HK-2 (cell line): ENCODE results near the gene MSI2.

Experiments used
- DNase-seq: peaks from one replicate; pipeline ENCODE4 v3.0.0-alpha.2; 2018; ENCODE audit not compliant: unreplicated experiment

The MSI2 gene

DNA sequence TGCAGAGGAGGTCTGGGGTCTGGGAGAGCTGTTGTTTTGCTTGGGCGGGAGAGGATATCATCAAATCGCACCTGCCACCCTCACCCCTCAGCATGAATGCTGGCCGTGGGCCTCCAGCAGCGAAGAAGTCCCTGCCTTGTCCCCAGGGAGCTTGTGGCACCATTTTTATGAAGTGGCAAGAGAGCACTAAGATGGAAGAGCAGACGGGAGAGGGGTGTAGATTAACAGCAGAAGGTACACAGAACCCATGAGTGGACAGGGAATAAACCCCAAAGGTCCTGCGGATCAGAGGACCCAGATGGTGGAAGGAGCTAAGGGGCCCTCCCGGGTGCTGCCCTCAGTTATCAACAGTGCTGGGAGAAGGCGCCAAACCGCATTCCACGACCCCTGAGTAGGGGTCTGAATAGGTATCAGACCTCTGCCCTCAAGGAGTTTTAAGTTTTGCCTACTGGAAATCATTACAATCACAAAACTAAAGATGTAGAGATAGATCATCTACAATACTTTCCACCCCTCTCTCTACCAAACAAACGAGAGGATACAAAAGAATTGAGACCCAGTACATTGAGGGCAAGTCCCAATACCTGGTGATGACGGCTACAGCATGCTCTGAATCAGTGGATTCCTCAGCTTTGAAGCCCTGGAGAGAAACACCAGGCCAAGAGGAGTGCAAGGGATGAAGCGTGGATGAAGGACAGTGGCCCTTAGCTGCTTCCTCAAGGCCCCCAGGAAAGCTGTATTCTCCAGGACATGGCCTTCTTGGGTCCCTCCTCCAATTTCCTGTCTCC lies 428.6 kb downstream of the MSI2 start:
- no peak for DNase-seq

DNA sequence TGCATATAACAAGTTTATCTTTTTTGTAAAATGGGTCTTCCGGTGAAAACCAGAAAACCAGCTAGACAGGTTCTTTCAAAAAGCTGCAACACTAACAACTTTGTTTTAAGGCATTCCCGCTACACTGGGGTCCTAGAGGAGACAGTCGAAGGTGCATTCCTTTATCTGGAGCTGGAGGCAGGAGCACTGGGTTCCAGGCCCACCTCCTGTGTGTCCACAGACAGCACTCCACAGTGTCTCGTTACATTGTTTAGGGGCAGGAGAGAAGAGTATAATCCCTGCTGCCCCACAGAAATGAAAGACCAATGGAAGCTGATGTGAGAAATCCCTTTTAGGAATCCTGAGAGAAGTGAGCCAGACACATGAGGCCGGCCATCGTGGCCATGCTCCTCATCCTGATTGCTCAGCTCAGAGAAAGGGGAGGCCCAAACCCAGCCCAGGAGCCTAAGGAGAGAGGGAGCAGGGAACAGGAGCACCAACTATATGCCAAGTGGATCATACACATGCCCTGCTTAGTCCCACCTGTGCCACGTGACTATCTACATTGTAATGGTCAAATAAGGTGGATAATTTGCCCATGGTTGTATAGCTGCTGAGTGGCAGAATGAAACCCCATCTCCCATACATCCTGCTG lies 429.3 kb downstream of the MSI2 start:
- DNase-seq, result no peak

DNA sequence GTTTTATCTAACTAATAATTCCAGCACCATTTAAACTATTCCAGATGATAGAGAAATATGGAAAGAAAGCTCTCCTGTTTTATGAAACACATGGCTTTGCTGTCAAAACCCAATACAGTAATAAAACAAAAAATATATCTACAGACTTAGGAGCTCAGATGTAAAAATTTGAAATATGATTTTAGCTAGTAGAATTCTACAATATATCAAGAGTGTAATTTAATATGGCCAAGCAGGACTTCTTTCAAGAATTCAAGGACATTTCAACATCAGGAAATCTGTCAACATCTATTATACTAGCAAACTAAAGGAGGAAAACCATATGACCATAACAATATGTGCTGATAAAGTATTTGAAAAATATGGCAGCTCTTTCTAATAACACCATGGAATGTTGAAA lies 431.3 kb downstream of the MSI2 start:
- DNase-seq, result no peak

DNA sequence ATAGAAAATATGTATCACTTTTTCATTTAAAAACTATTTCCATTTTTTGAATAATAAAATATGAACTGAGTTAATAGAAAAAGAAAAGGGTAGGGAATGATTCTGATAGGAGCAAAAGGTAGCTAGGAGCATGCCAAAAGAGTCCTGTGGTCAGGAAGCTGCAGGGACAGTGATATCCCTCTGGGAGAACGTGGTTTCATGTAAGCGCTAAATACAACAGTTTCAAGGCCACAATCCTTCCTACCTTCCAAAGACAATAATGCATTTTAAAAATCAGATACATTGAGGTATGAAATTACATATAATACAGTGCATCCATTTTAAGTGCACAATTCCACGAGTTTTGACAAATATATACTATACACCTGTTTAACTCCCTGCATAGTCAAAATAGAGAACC lies 432.9 kb downstream of the MSI2 start:
- DNase-seq, result no peak

DNA sequence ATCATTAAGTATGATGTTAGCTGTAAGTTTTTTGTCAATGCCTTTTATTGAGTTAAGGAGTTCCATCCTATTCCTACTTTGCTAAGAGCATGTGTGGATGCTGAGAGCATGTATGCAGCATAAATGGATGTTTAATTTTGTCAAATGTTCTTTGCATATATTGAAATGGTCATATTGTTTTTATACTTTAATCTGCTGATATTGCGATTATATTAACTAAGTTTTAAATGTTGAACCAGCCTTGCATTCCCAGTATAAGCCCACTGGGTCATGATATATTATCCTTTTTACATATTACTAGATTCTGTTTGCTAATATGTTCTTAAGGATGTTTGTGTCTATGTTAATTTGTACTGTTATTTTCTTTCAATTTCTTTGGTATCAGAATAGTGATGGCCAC lies 435.6 kb downstream of the MSI2 start:
- no peak for DNase-seq

DNA sequence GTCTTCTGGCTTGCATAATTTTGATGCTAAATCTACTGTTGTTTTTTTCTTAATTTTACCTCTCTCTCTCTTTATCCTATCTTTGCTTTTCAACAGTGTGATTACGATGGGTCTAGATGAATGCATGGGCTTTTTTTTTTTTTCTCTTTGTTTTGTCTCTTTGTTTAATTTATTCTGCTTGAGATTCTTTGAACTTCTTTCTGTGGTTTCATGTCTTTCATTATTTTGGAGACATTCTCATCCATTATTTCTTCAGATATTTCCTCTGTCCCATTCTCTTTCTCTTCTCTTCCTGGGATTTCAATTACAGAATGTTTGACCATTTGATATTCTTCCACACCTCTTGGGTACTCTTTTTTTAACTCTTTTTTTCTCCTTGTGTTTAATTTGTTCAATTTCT lies 436.4 kb downstream of the MSI2 start:
- DNase-seq, result no peak

DNA sequence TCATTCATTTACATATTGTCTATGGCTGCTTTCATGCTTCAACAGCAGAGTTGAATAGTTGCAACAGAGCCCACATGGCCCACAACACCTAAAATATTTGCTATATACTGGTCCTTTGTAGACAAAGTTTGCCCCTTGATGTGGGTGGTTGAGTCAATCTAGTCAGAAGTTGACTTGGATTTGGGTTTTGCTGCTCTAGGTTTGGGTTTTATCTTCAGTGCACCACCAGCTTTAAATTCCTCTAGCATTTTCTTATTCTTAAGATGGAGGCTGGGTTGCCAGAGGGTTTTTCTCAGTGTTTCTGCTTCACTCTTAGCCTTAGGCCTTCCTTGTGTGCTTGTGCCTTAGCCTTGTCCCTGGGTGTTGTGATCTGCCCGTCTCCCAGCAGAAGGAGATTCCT lies 437.7 kb downstream of the MSI2 start:
- no peak for DNase-seq

DNA sequence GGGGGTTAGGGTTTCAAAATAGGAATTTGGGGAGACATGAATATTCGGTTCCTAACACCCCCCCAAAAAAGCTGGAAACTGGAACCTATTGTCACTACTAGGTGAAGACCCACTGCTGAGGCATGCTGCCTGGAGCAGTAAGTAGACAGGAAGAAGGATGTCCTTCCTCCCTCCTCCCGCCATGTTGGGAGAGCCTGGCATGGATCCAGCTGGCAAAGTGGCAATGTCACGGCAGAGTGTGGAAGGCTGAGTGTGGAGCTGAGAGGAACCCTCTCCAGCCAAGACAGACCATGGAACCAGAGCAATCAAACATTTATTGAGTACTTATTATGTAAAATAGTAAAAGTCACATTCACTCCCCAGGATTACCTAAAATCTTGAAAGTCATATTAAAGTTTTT lies 439.7 kb downstream of the MSI2 start:
- no peak for DNase-seq

DNA sequence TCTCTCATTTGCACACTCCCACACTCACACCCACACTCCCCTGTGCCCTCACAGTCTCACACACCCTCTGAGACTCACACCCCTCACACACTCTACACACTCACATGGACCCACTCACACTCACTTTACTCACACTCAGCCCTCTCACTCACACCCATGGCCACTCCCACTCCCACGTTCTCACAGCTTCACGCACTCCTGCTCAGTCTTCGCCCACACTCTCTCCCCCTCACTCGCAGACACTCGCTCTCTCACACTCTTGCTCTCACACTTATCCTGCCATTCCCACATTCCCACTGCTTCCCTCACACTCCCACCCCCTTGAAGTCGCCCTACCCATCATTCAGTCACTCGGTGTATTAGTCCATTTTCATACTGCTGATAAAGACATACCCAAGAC lies 440.9 kb downstream of the MSI2 start:
- DNase-seq, result no peak

DNA sequence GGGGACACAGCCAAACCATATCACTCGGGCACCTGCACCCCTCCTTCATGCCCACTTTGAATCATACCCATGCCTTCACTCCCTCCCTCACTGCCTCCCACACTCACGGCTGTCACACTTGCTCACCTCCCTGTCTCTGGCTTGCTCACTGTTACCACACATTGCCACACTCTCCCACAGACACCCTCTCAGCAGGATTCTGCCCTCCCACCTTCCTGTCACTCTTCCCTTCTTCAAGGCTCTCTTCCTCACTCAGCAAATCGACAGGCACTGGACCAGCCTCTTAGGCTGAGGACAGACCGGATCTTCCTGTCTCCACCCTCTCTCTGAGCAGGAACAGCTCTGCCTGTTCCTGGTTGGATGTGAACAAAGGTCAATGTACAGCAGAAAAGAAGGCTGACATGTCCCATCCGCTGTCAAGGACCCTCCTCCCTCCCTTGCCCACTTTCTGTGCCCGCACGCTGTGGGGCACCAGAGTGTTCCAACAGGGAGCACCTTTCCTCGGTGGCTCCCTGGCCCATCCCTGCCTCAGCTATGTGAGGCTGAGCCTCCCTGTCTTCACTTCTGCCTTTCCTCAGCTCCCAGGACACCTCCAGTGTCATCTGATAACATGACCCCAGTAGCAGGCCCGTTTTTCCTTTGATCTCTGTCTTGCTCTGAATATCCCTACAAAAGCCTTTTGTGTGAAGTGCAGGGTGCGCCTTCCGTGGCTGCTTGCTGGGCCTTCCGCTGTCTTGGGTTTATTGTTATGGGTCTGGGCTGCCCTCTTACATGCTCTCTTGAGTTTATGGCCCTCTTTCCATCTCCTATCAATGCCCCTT lies 441.8 kb downstream of the MSI2 start:
- no peak for DNase-seq

DNA sequence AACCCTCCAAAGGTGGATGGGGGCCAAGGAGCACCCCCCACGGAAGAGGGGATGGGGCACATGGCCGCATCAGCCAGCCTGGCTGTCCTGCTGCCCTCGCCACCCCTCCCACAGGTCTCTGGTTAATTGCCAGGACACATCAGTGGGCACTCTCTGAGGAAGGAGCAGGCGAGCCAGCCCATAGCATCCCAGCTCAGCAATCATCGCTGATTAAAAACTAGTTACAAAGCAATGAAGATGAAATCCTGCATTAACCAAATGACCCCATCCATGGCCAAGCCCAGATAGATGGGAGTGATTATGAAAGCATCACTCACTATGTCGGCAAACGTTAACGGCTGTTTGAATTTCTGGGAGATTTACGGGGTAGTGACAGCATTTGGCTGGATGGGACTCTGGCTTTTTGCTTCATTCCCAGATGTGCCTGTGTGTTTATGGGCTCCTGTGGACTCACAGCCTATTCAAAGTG lies 443.5 kb downstream of the MSI2 start:
- no peak for DNase-seq

DNA sequence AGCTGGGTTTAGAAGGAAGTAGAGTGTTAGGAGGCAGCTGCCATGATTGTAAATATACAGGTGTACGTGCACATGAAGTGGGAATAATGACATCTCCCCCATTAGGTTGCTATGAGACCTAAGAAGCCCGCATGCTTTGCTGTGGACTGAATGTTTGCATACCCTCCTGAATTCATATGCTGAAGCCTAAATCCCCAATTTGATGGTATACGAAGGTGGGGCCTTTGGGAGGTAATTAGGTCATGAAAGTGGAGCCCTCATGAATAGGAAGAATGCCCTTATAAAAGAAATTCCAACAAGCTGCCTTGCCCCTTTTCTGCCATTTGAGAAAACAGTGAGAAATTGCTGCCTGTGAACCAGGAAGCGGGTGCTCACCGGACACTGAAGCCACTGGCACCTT lies 444.8 kb downstream of the MSI2 start:
- DNase-seq, result no peak

DNA sequence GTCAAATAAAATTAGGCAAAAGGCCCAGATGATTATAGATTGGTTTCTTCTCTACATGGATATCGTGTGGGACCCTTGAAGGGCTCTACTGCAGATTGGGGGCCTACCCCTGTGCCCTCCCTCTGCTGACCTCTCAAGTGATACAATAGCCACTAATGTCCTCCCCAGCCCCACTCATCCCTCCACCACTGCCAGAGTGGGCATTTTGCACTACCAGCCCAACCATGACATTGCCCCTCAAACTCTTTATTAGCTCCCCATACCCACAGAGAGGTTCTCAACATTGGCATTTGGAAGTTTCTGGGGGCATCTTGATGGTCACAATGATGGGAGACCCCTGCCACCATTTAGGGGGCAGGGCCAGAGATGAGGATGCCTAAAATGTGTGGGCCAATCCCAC lies 446.9 kb downstream of the MSI2 start:
- DNase-seq, result no peak

DNA sequence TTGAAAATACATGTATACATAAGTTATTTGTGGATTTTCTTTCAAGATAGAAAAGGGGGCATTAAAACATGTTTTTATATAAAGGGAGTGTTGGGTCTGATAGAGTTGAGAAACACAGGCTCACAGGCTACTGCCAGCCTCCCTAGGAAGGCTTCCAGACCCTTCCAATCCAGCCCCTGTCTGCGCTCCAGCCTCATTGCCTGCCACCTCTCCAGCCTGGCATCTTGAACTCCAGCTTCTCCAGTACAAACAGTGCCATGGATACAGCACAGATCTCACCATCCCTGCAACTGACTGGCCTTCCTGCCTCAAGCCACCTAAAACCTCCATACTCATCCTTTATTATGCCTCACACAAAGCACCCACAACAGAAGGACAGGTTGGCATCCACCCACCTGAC lies 448.1 kb downstream of the MSI2 start:
- DNase-seq, result no peak

DNA sequence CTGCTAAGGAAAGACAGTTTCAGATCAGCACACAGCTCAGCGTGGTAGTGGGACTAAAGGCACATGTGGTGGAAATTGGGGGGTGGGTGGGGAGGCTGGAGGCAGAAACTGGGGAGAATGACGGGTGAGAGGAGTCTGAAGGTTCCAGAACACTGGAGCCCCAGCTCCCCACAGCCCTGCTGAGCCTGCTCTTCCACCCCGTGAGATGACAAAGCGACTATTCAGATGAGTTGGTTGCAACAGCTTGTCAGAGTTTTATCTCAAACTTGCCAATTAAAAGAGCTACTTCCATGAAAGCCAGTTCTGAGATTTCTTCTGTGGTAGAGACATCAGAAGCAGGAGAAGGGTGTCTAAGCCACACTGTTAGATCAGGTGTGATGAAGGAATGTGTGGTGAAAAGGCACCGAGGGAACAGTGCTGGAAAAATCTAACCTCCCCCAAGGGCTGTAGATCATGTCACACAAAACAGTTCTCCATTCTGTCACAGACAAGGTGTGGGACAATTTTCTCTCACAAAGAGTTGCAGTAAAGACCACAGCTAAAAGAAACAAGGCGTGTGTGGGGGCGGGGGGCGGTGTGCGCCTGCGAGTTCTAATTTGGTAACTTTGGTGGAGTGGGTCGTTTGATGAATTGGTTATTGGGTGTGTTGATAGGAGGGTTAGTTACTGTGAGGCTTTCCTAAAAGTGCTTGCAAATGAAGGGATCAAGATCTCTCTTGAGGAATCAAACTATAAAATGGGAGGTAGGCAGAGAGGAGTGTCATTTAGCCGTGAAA lies 449.8 kb downstream of the MSI2 start:
- DNase-seq, result no peak

DNA sequence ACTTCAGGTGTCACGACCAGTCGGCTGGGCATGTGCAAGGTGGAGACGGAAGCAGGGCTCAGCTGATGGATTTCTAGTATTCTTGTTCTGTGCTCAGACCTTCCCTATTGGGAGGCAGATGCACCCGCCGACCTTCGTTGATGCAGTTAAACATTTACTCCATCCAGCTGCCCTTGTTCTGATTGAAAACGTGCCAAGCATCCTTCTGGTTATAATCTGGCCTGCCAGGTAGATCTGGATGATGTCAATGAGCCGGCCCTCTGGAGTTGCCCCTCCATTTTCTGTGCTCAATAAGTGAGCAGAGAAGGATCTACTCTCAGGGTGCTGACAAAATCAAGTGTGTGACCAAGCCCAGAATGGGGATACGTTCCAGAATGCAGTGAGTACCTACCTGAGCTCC lies 450.4 kb downstream of the MSI2 start:
- no peak for DNase-seq

DNA sequence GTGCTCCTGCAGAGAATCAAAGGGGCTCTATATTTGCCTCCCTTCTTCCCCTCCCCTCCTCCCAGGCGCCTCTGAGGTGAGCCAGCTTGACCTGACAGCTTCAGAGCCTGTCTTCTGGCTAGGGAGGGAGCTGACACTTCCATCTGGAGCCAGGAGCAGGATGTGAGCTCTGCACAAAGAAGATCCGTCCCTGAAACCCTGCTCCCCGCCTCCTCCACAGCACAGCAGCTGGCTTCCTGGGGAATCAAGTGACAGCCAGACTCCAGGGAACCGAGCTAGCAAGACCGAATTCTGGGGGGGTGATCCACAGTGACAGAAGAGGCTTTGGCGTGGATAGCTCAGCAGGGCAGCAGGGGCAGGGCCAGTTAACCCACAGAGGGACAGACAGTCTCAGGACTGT lies 451.6 kb downstream of the MSI2 start:
- no peak for DNase-seq

DNA sequence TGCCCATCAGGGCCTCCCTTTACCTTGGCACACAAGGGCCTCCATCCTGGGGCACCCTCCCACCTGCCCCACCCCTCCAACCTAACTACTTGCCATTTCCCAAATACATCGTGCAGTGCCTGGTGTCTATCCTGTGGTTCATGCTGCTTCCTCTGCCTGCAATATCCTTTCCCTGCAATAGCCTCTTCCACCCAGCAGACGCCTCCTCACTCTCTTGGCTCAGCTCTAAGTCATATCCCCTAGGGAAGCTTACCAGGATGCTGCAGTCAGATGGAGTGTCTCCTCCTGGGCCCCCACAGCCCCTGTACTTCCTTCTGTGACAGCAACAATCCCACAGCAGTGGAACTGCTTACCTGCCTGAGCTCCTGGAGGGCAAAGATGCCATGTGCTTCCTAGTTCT lies 452.1 kb downstream of the MSI2 start:
- no peak for DNase-seq

DNA sequence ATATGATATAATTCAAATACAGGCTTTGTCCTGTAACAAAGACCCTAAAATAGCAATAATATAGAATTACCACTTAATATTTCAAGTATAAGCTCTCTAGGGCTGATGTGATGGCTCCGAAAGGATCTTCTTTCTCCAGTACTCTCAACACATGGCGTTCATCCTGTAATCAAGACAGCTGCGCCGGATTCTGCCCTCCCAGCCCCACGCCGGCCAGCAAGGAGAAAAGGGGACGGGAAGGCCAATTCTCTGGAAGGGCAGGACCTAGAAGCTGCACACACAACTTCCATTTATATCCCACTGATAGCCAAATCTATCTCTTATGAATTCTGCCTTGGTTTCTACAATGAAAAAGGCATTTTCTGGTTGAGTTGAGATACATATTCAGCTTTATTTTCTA lies 456.8 kb downstream of the MSI2 start:
- DNase-seq, result no peak

DNA sequence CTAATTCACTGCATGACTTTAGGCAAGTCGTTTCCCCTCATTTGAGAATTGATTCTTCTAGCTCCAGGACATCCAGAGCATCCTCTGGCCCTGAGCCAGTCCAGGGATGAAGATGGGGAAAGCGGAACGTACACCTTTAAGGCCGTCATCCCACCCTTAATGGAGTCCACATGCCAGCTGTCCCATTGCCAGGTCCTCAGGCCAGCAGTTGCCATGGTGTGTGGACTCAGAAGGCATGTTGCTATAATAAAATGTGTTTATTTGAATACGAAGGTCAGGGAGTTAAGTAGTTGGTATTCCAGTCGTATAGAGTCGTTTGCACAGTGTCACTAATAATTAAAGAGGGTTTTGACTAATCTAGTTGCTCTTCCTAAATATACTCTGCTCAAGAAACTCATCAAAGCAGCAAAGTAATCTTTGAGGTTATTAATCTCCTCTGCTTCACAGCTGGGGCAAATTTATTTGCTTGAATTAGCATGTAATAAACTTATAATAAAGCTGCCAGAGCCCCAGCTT lies 458.4 kb downstream of the MSI2 start:
- DNase-seq, result no peak

DNA sequence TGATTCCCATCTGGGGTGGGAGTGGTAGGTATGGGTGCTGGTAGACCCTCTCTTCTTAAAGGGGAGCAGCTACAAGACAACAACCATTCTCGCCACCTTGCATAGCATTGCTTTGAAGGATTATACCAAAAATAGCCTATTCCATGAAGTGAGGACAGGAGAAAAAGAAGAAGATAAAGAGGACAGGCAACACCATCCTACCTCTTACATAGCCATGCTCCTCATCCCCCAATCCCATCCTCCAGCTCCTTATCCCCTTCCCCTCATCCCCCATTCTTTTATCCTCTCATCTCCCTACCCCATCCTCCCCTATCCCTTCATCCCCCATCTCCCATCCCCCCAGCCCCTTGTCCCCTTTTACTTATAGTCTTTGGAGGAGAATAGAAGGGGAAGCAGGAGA lies 459.7 kb downstream of the MSI2 start:
- no peak for DNase-seq

DNA sequence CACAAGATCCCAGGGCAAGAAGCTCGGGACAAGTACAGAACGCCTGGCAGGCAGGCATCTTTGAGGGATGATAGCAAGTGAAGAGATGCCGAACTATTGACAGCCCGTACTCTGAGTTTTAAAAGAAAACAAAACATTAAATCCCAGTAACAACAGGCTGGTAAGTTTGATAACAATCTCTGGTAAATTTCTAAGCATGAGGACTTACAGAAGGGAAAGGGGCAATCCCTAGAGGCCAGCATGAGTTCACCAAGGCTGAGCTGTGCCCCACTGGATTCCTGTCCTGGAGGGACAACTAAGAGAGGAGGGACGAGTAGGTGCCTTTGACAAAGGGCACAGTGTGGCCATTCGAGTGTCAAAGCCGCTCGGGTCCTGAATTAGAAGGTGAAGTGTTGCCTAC lies 462.6 kb downstream of the MSI2 start:
- no peak for DNase-seq
